HL-60 (cell line): ENCODE measurements around the gene UTF1.

Experiments used
- GABPA ChIP-seq: IDR thresholded peaks from 2 replicates; pipeline ENCODE4 v1.6.1; 2012; ENCODE audit warnings: low read depth
- POLR2AphosphoS5 ChIP-seq: IDR thresholded peaks from 2 replicates; pipeline ENCODE4 v1.6.1; 2012; ENCODE audit warnings: low read depth
- TF ChIP-seq, protein P1 (sequence below): IDR thresholded peaks from one replicate; pipeline ENCODE4 v1.5.1; 2011; ENCODE audit warnings: low read length, control low read depth, inconsistent platforms; ENCODE audit not compliant: insufficient read depth

GRCh38 chr10:133203652-133204195 is 26.3 kb upstream of the UTF1 start:
- TF ChIP-seq, protein P1, sequence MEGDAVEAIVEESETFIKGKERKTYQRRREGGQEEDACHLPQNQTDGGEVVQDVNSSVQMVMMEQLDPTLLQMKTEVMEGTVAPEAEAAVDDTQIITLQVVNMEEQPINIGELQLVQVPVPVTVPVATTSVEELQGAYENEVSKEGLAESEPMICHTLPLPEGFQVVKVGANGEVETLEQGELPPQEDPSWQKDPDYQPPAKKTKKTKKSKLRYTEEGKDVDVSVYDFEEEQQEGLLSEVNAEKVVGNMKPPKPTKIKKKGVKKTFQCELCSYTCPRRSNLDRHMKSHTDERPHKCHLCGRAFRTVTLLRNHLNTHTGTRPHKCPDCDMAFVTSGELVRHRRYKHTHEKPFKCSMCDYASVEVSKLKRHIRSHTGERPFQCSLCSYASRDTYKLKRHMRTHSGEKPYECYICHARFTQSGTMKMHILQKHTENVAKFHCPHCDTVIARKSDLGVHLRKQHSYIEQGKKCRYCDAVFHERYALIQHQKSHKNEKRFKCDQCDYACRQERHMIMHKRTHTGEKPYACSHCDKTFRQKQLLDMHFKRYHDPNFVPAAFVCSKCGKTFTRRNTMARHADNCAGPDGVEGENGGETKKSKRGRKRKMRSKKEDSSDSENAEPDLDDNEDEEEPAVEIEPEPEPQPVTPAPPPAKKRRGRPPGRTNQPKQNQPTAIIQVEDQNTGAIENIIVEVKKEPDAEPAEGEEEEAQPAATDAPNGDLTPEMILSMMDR = no peak
- TF ChIP-seq GABPA = no peak
- TF ChIP-seq POLR2AphosphoS5 = no peak
